Hypothalamus (tissue), 51 donors: ENCODE results near the gene SCN4B.

ENCODE experiments used
- DNase-seq, 51 donors: peaks; one replicate each; lab custom pipeline; 2025; lab: John Stamatoyannopoulos, UW

SCN4B gene

GRCh38 chr11:118155776-118156530 is 3.3 kb upstream of the SCN4B start:
- no peak for DNase-seq

DNA sequence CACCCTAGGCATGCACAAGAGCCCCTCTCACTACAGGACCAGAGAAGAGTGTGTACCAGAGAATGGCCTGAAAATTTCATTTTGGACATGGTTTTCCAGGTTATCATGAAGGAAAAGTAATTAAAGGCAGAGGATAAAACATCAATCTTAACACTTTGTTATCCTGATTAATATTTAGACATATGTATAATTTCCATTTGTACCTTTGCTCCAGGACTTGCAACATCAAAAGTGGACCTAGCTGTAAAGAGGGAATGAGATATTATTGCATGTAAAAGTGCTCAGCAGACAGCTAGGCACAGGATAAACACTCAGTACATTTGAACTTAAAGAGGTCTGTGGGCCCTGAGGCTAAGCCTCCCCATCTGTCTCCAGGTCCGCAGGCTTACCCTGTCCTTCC is 2.0 kb upstream of the SCN4B start:
- DNase-seq = no peak

DNA sequence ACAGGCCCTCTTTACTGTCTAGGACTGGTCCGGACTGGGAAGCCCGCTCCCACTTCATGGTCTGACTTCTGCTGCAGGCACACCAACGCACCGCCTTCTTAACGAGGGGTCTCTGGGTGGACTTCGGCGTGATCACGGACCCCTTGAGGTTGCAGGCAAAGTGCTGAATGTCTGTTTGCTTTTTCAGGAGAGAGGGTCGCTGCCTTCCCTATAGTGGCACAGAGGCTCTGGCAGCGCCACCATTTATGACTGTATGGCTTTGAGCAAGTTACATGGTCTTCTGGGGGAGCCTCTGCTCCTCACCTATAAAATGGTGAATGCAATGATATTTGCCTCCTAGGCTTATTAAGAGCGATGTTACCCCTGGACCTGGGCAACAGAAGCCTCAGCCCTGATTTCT is 1.4 kb upstream of the SCN4B start:
- DNase-seq = no peak

DNA sequence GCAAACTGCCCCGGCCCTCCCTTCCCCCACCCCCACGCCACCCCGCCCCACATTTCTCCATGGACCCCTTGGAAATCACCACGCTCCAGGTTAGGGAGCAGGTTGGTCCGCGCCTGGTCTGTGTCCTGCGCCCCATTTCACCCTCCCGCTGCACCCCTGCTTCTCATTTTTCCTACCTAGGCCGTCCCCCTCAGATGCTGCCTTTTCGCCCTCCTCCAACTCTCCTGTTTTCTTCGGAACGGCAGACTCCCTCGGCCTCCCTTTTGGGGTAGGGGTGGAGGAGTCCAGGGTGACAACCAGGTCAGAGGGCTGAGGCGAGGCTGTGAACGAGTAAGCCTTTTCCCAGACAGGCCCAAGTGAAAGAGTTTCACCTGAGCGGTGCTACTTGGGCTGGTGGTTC is 893 bp upstream of the SCN4B start:
- DNase-seq = no peak

DNA sequence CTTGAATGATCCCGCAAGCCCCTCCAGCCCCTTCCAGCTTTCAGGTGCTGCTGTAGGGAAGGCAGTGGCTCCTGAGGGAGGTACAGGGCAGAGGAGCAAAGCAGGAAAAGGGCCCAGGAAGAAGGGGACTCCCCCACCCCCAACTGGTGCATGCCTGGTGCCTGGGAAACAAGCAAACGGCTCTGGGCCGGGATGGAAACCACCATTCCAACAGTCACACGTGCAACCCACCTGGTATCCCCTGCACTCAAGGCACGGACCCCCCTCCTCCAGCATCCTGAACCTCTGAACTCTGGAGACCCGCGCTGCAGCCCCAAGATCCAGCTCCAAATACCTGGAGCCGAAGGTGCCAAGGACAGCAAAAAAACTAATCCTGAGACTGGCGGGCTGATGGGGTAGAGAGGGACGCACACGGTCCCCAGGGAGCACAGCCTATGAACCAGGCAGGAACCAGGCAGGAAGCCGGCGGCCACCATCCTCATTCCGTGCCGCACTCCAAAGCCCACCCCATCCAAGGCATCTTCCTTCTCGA is 537 bp downstream of the SCN4B start:
- no peak for DNase-seq

DNA sequence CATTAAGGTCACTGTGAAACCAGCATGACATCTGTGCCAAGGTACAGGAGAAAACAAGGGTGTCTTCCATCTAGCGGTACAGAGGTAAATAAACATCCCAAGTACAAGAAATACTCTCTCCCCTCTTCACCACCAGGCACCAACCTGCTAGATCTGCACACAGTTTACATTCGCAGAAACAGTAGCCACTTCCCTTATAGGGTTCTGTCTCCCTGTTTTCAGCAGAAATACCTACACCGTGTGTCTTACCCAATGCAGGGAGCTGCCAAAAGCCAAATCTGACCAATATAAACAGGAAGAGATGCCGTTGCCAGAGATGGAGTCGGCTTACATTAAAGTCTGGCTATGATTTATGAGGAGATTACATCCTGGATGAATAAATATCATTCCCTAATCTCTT is 1.2 kb downstream of the SCN4B start:
- no peak for DNase-seq

DNA sequence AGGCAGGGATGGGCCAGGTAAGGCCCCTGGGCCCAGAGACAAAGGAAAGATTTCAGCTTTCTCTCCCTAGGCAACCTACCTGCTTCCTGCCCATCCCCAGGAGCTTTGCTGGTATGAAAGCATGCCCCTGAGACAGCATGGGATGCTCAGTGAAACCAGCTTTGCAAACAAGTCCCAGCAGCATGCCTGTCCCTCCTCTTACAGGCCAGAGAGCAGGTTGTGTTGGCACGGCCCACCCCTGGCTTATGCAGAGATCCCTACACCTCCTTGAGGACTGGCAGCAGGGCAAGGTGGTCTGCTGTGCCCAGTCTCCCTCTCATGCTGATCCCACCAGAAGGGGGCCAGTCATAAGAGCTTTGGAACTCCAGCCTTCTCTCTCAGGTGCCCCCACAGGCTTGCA is 3.1 kb downstream of the SCN4B start:
- DNase-seq = no peak

- DNase-seq = peak in 8 of 51 donors; percentile 8 to 37 (median 21)
These were observed 3.8 kb downstream of the SCN4B start for GRCh38 chr11:118148856-118149255.

GRCh38 chr11:118148240-118148639 is 4.4 kb downstream of the SCN4B start:
- no peak for DNase-seq

- no peak for DNase-seq
These were observed 5.1 kb downstream of the SCN4B start for GRCh38 chr11:118147502-118147901.

DNA sequence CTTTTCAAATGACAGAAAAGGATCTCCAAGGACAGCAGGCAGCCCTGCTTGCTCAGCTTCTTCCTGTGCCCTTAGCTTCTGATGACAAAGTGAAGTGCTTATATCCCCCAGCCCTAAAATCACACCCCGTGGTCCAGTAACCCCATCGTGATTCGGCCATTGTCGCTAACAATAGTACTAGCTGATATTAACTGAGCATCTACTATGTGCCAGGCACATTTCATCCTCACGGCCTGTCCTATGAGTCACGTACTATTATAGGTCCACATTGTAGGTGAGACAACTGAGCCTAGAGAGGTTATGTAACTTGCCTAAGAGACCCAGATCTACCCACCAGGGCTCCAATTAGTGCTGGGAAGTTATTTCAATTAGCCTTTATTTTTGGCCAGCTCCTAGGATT is 6.1 kb downstream of the SCN4B start:
- no peak for DNase-seq

- DNase-seq = peak in 49 of 51 donors; percentile 24 to 85 (median 67)
These were observed 7.1 kb downstream of the SCN4B start for GRCh38 chr11:118145285-118146227.

DNA sequence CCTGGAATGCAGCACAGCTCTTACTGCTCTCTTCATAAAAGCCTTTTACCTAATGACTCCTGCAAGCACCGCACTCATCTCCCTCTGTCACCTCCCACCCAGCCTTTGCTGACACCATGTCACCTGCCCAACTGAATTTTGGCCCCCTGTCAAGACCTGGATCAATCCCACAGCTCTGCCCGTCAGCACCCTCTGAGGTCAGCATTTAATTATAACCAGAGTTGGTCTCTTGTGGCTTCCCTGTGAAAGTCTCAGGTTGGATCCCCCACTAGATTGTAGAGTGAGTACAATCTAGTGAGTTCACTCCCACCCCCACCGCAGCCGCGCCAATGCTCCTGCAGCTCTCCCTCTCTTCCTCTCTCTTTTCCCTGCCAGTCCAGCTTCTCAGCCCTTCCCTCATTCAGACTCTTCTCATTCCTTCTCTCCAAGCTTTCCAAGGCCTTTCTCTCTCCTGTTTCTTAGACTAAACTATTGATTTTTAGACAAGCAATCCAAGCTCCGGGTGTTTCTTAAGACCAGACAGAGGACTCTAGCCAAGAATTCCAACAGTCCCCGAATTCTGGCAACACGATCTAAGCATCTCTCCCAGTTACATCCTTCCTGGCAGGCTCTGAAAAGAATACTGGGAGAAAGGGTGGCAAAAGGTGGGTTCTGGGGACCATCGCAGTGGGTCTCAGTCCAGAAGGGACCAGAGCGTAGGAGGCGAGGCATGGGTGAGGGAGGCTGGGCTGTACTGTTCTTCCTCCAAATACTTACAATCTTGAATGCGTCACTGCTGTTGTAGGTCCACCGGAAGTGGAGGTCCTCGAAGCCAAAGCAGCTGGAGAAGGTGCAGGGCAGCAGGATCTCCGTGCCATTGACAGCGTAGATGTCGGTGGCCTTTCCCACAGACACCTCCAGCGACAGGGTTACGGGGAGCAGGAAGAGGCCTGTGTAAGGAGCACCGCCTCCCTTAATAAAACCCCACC is 8.0 kb downstream of the SCN4B start:
- DNase-seq = peak in 1 of 51 donors; percentile 42

- no peak for DNase-seq
These were observed 8.9 kb downstream of the SCN4B start for GRCh38 chr11:118143661-118144185.

DNA sequence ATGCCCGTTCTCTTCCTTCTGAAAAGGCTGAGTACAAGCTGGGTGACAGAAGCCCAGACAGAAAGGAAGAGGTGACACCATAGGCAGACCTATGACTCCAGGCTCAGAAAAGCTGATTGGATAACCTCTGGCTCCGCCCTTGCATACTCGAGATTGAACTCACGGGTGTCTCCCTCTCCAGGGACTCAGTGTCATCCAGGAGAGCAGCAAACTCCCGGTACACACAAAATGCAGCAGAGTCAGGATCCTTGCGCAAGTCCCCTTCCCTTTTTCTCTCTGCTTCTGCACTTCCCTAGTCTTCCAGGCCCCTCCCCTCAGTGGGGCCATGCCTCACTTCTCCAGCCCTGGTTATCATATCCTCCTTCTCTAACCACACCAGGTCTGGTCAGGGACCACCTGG is 9.8 kb downstream of the SCN4B start:
- peak in 6 of 51 donors; percentile 4 to 20 (median 14) for DNase-seq

DNA sequence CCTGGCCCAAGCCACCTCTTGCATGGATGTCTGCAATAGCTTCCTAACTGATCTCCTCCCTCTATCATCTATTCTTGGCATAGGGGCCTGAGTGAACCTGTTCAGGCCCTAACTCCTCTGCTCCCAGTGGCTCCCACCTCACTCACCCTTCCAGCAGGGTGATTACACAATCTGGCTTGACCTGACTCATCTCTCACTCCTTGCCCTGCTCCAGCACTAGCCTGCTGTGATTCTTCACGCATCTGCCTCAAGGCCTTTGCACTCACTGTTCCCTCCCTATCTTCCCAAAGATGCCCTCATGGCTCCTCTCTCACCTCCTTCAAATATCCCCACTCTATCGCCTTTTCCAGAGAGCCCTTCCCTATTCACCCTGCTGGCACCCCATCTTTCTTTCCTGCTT is 10.5 kb downstream of the SCN4B start:
- no peak for DNase-seq

DNA sequence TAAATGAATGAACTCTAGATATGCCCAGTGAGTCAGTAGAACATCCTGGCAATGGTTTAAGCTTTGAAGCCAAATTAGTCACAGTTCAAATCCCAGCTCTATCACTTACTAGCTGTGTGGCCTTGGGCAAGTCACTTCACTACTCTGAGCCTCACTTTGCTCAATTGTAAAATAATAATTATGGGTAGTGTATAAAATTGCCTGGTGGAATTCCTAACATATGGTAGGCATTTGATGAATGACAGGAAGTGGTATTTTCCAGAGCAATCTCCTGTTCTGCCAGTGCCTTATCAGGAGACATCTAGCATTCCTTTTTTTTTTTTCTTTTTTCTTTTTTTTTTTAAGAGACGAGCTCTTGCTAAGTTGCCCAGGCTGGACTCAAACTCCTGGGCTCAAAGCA is 13.0 kb downstream of the SCN4B start:
- DNase-seq = no peak

- DNase-seq = no peak
These were observed 13.7 kb downstream of the SCN4B start for GRCh38 chr11:118138839-118139420.

DNA sequence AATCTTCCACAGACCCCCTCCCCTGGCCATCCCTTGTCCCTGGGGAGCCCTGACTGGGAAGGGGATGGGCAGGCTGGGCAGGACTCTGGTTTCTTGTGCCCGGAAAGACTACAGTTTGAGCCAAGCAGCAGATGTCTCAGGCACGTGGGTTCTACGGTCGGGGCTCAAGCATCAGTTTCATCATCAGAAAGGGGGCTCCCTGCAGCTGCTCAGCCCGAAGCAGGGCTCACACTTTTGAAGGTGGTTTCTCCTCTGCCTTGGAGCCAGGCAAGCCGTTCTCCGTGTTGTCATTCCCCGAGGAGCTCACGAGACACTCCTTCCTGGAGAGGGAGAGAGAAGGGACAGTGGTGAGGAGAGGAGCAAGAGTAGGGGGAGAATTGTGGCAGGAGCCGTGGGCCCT is 15.8 kb downstream of the SCN4B start:
- DNase-seq = no peak

GRCh38 chr11:118136341-118136740 is 16.3 kb downstream of the SCN4B start:
- no peak for DNase-seq
